HCT116 (cell line): ENCODE data around the gene ADAM10. TPM values are rescaled to one million over a fixed set of nuclear protein-coding genes. Genes with fewer than 3 reads are reported as not detected.

ENCODE experiments used
- ATAC-seq: fragments of 200-7000 bp; cut with Tn5 transposase; 2 replicates; pipeline ENCODE4 v1.9.1; 2020; ENCODE audit warnings: mild to moderate bottlenecking, moderate library complexity
- BruUV-seq: library from RNA; stranded (reverse); fragments of 400-500 nt; replicated peaks from 2 replicates; lab custom pipeline; 2021; lab: Mats Ljungman, UMichigan
- CTCF ChIA-PET: fragments of 300-600 bp; sonication (Branson Sonifier 250); formaldehyde crosslinking; loops from one replicate; lab custom pipeline; 2021; ENCODE audit warnings: antibody characterized with exemption; lab: Charles Lee
- POLR2A ChIA-PET: fragments of 300-600, 350-600 bp; sonication (Branson Sonifier 250); formaldehyde crosslinking; loops from one replicate; lab custom pipeline; 2021; ENCODE audit warnings: antibody characterized with exemption; lab: Charles Lee
- RAD21 ChIA-PET, 2 experiments: fragments of 300-600 bp; sonication (Branson Sonifier 250); formaldehyde crosslinking; loops; one replicate each; lab custom pipeline; 2023; ENCODE audit warnings: low total read pairs in 2 of 2; ENCODE audit not compliant: uncharacterized antibody in 2 of 2, unreplicated experiment in 2 of 2, low non-redundant PET in 1 of 2; lab: Charles Lee
- DNase-seq: peaks from one replicate; pipeline ENCODE4 v3.0.0-alpha.2; 2010; ENCODE audit warnings: low read depth, low spot score
- H2AFZ ChIP-seq: fragments of 200-600 bp; shearing (Covaris generic), sonication (generic); 2 replicates; pipeline ENCODE4 v1.6.1; 2017; ENCODE audit warnings: low read depth, mixed run types, mixed read lengths, antibody characterized with exemption, low read length; ENCODE audit not compliant: poor library complexity, severe bottlenecking
- H3K27ac ChIP-seq: 2 replicates; pipeline ENCODE4 v1.5.1; 2012; ENCODE audit warnings: low read depth, low read length
- H3K27me3 ChIP-seq: fragments of 200-600 bp; sonication (generic); 2 replicates; pipeline ENCODE4 v1.6.1; 2016; ENCODE audit warnings: mixed run types, low read length, mixed read lengths; ENCODE audit not compliant: insufficient read depth
- H3K36me3 ChIP-seq, 2 experiments: fragments of 200-500 bp in 1 of 2; fragments of 200-600 bp in 1 of 2; sonication (Bioruptor generic) in 1 of 2; sonication (generic) in 1 of 2; 2 replicates each; pipeline versions ENCODE4 v1.5.1 to v1.6.1; 2014 to 2016; ENCODE audit warnings: low read length in 2 of 2, inconsistent platforms in 1 of 2, mixed read lengths in 1 of 2, mixed run types in 1 of 2; ENCODE audit not compliant: insufficient read depth in 2 of 2, control insufficient read depth in 1 of 2
- H3K4me1 ChIP-seq, 2 experiments: fragments of 200-600 bp in 1 of 2; sonication (generic) in 1 of 2; 2 replicates each; pipeline versions ENCODE4 v1.5.1 to v1.6.1; 2012 to 2017; ENCODE audit warnings: low read length in 2 of 2, inconsistent platforms in 1 of 2, mild to moderate bottlenecking in 1 of 2, mixed read lengths in 1 of 2, mixed run types in 1 of 2, moderate library complexity in 1 of 2; ENCODE audit not compliant: insufficient read depth in 2 of 2, control insufficient read depth in 1 of 2
- H3K4me2 ChIP-seq: fragments of 200-600 bp; sonication (generic); 2 replicates; pipeline ENCODE4 v1.6.1; 2017; ENCODE audit warnings: mixed run types, low read length, mixed read lengths
- H3K4me3 ChIP-seq, 2 experiments: fragments of 200-600 bp in 1 of 2; sonication (generic) in 1 of 2; replicated peaks in 1 of 2; 2 replicates each; pipeline ENCODE4 v1.5.1; 2011 to 2016; ENCODE audit warnings: low read length in 2 of 2, control low read depth in 1 of 2, low read depth in 1 of 2, mild to moderate bottlenecking in 1 of 2, mixed read lengths in 1 of 2, mixed run types in 1 of 2
- H3K79me2 ChIP-seq: fragments of 200-600 bp; sonication (generic); 2 replicates; pipeline ENCODE4 v1.6.1; 2017; ENCODE audit warnings: mild to moderate bottlenecking, mixed run types, low read length, moderate library complexity, mixed read lengths; ENCODE audit not compliant: insufficient read depth
- H3K9ac ChIP-seq: fragments of 200-600 bp; sonication (generic); 2 replicates; pipeline ENCODE4 v1.6.1; 2016; ENCODE audit warnings: low read length, mixed read lengths
- H3K9me2 ChIP-seq: fragments of 200-600 bp; sonication (generic), shearing (Covaris generic); 2 replicates; pipeline ENCODE4 v1.6.1; 2017; ENCODE audit warnings: mixed run types, mild to moderate bottlenecking, moderate library complexity; ENCODE audit not compliant: insufficient read depth
- H3K9me3 ChIP-seq, 2 experiments: fragments of 200-500 bp in 1 of 2; fragments of 200-600 bp in 1 of 2; sonication (Bioruptor generic) in 1 of 2; sonication (generic) in 1 of 2; 2 replicates each; pipeline ENCODE4 v1.6.1; 2014 to 2017; ENCODE audit warnings: low read length in 2 of 2, mixed read lengths in 2 of 2, inconsistent platforms in 1 of 2, low read depth in 1 of 2, mild to moderate bottlenecking in 1 of 2, mixed run types in 1 of 2, moderate library complexity in 1 of 2; ENCODE audit not compliant: control insufficient read depth in 1 of 2, insufficient read depth in 1 of 2
- H4K20me1 ChIP-seq: fragments of 200-600 bp; sonication (generic), shearing (Covaris generic); 2 replicates; pipeline ENCODE4 v1.6.1; 2017; ENCODE audit warnings: mixed run types, mild to moderate bottlenecking, moderate library complexity; ENCODE audit not compliant: insufficient read depth
- ATF3 ChIP-seq: IDR thresholded peaks from 2 replicates; pipeline ENCODE4 v1.6.1; 2012
- CTCF ChIP-seq, 3 experiments: fragments of 200-600 bp in 1 of 3; sonication (generic) in 1 of 3; IDR thresholded peaks in 2 of 3; conservative IDR thresholded peaks in 1 of 3; 2 replicates each; pipeline ENCODE4 v1.5.1; 2012 to 2017; ENCODE audit warnings: low read depth in 2 of 3, low read length in 2 of 3, antibody characterized with exemption in 1 of 3, borderline replicate concordance in 1 of 3, control low read depth in 1 of 3, mild to moderate bottlenecking in 1 of 3, mixed read lengths in 1 of 3, mixed run types in 1 of 3, moderate library complexity in 1 of 3; ENCODE audit not compliant: insufficient read depth in 1 of 3
- EGR1 ChIP-seq: IDR thresholded peaks from 2 replicates; pipeline ENCODE4 v1.6.1; 2012; ENCODE audit warnings: low read depth
- EZH2 ChIP-seq: fragments of 200-600 bp; sonication (generic); IDR thresholded peaks from 2 replicates; pipeline ENCODE4 v1.6.1; 2017; ENCODE audit warnings: antibody characterized with exemption, mixed run types
- FOSL1 ChIP-seq: IDR thresholded peaks from 2 replicates; pipeline ENCODE4 v1.6.1; 2012; ENCODE audit warnings: low read depth
- REST ChIP-seq: IDR thresholded peaks from 2 replicates; pipeline ENCODE4 v1.6.1; 2012; ENCODE audit warnings: low read depth
- SP1 ChIP-seq: IDR thresholded peaks from 2 replicates; pipeline ENCODE4 v1.6.1; 2012; ENCODE audit warnings: low read depth
- SRF ChIP-seq: IDR thresholded peaks from 2 replicates; pipeline ENCODE4 v1.6.1; 2012; ENCODE audit warnings: low read depth
- TCF7L2 ChIP-seq: IDR thresholded peaks from 2 replicates; pipeline ENCODE4 v1.7.0; 2011; ENCODE audit warnings: borderline replicate concordance, inconsistent platforms; ENCODE audit not compliant: insufficient read depth, insufficient read length; ENCODE audit errors: extremely low read depth
- ZBTB33 ChIP-seq: IDR thresholded peaks from 2 replicates; pipeline ENCODE4 v1.6.1; 2011; ENCODE audit warnings: mild to moderate bottlenecking, low read length, moderate library complexity; ENCODE audit not compliant: insufficient replicate concordance; ENCODE audit errors: extremely low read depth
- ZNF274 ChIP-seq: fragments of 200-500 bp; sonication (Bioruptor generic); IDR thresholded peaks from 2 replicates; pipeline ENCODE4 v1.6.1; 2014; ENCODE audit warnings: mild to moderate bottlenecking, low read depth, low read length, inconsistent platforms
- intact Hi-C: fragments of 100-400 bp; cut with micrococcal nuclease; formaldehyde crosslinking; loops from 2 replicates; pipeline ENCODE4 v1.10.0; 2022
- total RNA-seq: library from RNA; stranded (reverse); gene quantifications from one replicate; pipeline ENCODE4 v1.2.1, GENCODE V29; 2021; ENCODE audit not compliant: unreplicated experiment

The ADAM10 gene
- total RNA-seq, 1 experiment from 2014 or later, result 158 TPM

- H3K79me2 ChIP-seq, result peaks cover 96% of the 10 kb centered on the region
- no peaks in the 10 kb centered on the region for H3K36me3 ChIP-seq
- no peak overlapping the region for H3K4me3 ChIP-seq
- no peak overlapping the region for H3K27ac ChIP-seq
- BruUV-seq, result no TSS peak
- intact Hi-C loops, result no loop called here
- ChIA-PET POLR2A (no interaction called here), CTCF (no interaction called here)
- H3K4me2 ChIP-seq, result no peak overlapping the region
- no peak for DNase-seq
- ATAC-seq, result no peak
- H4K20me1 ChIP-seq, result no peaks in the 10 kb centered on the region
- H2AFZ ChIP-seq, result no peak overlapping the region
- peaks cover 2 to 10% of the 10 kb centered on the region in 2 experiments; a peak in 3 of 4 replicates for H3K4me1 ChIP-seq
- TF ChIP-seq FOSL1 (no peak), ZBTB33 (no peak), EZH2 (no peak), CTCF (IDR thresholded peaks at IDR 0.05 in 2 of 3, conservative IDR thresholded peaks at IDR 0.05 in 1 of 3; ENCODE audit: borderline replicate concordance in 1 of 3, insufficient read depth in 1 of 3, low read depth in 2 of 3, low read length in 2 of 3) (no peak), EGR1 (no peak), REST (no peak), ATF3 (no peak), ZNF274 (no peak), SP1 (no peak), SRF (no peak), TCF7L2 (no peak)
- TF ChIP-seq, all 23 proteins: peak for 0
- Histone ChIP-seq H3K9me3 (no peaks in the 10 kb centered on the region), H3K27me3 (no peaks in the 10 kb centered on the region), H3K9me2 (no peaks in the 10 kb centered on the region), H3K9ac (no peak overlapping the region)
- RAD21 ChIA-PET, result no interaction called here
Observed at GRCh38 chr15:58741032-58741431, 8.5 kb downstream of the ADAM10 start.
